Right cardiac atrium (tissue), 5 donors: ENCODE measurements around the gene CAVIN3. TPM values are rescaled to one million over a fixed set of nuclear protein-coding genes. Genes with fewer than 3 reads are reported as not detected.
"Not testable (repeated sequence)": the region's sequence is repeated elsewhere in the genome, so short reads cannot be mapped to it uniquely, and the experiment has no call there.

Experiments used
- ATAC-seq, 2 donors: fragments of 200-7000 bp; cut with Tn5 transposase; one replicate each; pipeline versions ENCODE4 v1.8.0 to v1.9.1; 2020; ENCODE audit warnings: moderate library complexity in 2 of 2, mild to moderate bottlenecking in 1 of 2
- DNase-seq, 3 donors: peaks; one replicate each; pipeline ENCODE4 v3.0.0-alpha.2; 2020
- H3K27ac ChIP-seq: one replicate; pipeline ENCODE4 v1.5.1; 2013; ENCODE audit warnings: mild to moderate bottlenecking, low read length, control low read depth, moderate library complexity
- H3K27me3 ChIP-seq: one replicate; pipeline ENCODE4 v1.6.1; 2013; ENCODE audit not compliant: control insufficient read depth, insufficient read depth
- H3K4me1 ChIP-seq: one replicate; pipeline ENCODE4 v1.6.1; 2013; ENCODE audit warnings: low read length; ENCODE audit not compliant: control insufficient read depth, insufficient read depth
- H3K4me3 ChIP-seq: one replicate; pipeline ENCODE4 v1.5.1; 2013; ENCODE audit warnings: low read length, control low read depth
- H3K9me3 ChIP-seq: one replicate; pipeline ENCODE4 v1.6.1; 2013; ENCODE audit warnings: low read length; ENCODE audit not compliant: control insufficient read depth
- WGBS: extraction: QIAGEN DNeasy Blood & Tissue Kit; methylation state at CpG from one replicate; pipeline ENCODE4 v1.1.7; 2013; 5-methylcytosine and 5-hydroxymethylcytosine counted together
- intact Hi-C, 4 donors: fragments of 100-400 bp; cut with DNase I; formaldehyde crosslinking; loops; one replicate each; pipeline versions ENCODE4 v1.11.0 to v1.14.0; 2022 to 2023
- polyA plus RNA-seq: library from polyadenylated mRNA; stranded (reverse); fragments of 200-250 nt; gene quantifications from one replicate; pipeline ENCODE4 v1.2.3, GENCODE V29; 2013
- total RNA-seq, 4 donors: library from RNA; stranded (reverse); fragmentation: NEBNext Ultra II Directional; extraction: Animal tissue kit (Norgen Biotek cat#: 25700); gene quantifications; one replicate each; pipeline ENCODE4 v1.2.1, GENCODE V29; 2021
- donor health status: healthy with polysubstance abuse.
- donor health status: DM: no; HTN: yes; CAD: no.
- donor health status: DM: no; HTN: no; CAD: no.
- donor health status: DM: no; HTN: yes; CAD: no; lungs with severe emphysema.
- donor health status: DM: yes; HTN: yes; CAD: no.

Gene CAVIN3
- total and polyA plus RNA-seq, 5 donors, result 40.4 to 72.4 (median 49.7) TPM

- 62% methylated on average over 8 of the region's 8 CpGs for whole genome bisulfite sequencing
- H3K4me1 ChIP-seq, result no peaks in the 10 kb centered on the region
- intact Hi-C loops, result no loop called here
- no peak for DNase-seq
- no peak for ATAC-seq
- no peak overlapping the region for H3K27ac ChIP-seq
- H3K9me3 ChIP-seq, result no peaks in the 10 kb centered on the region
- H3K27me3 ChIP-seq, result no peaks in the 10 kb centered on the region
- H3K4me3 ChIP-seq, result no peak overlapping the region
Measured at GRCh38 chr11:6307876-6308275, 12.4 kb downstream of the CAVIN3 start.

DNA sequence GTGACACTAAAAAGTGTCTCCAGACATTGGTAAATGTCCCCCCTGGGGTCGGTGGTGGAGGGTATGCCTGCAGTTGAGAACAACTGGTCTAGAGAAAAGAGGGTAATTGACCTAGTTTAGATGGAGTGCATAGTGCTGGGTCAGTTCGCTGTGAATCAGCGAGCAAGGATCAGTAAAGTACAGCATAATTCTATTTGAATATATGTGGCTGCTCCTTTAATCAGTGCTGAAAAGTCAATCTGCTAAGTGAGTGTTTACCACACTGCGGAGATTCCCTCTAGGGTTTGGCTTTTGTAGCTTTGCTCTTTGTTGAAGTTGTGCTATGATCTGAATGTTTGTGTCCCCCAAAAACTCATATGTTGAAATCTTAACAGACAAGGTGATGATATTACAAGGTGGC lies 15.0 kb downstream of the CAVIN3 start:
- Histone ChIP-seq H3K4me1 (no peaks in the 10 kb centered on the region), H3K4me3 (no peak overlapping the region), H3K9me3 (no peaks in the 10 kb centered on the region), H3K27me3 (no peaks in the 10 kb centered on the region), H3K27ac (no peak overlapping the region)
- intact Hi-C loops, result no loop called here
- no peak for DNase-seq
- no peak for ATAC-seq
- WGBS, result 76% methylated on average over 4 of the region's 4 CpGs

DNA sequence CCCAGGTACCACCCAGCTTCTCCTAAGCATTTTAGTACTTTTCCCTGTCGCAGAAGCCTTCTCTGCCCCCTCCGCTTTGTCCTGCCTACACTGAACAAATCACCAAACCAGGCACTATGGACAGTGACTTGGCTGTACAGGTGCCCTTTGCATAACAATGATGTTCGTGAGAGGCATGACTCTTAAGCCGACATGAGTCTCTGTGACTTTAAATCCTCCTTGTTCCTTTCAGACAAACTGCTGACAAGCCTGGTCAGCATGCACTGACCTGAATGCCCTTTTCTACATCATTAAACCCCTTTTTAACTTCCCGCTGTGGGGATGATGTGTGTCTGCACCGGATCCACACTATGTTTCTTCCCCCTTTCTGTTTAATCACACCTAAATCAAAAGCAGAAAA lies 16.6 kb downstream of the CAVIN3 start:
- whole genome bisulfite sequencing, result 86% methylated on average over 6 of the region's 6 CpGs

GRCh38 chr11:6301096-6301495 lies 19.2 kb downstream of the CAVIN3 start:
- intact Hi-C loops, result no loop called here

More for the DNA sequence above, 16.6 kb downstream of the CAVIN3 start:
- Histone ChIP-seq H3K9me3 (no peaks in the 10 kb centered on the region), H3K4me3 (no peak overlapping the region), H3K27ac (no peak overlapping the region), H3K27me3 (no peaks in the 10 kb centered on the region), H3K4me1 (no peaks in the 10 kb centered on the region)
- no peak for ATAC-seq
- intact Hi-C loops, result no loop called here
- DNase-seq, result no peak

DNA sequence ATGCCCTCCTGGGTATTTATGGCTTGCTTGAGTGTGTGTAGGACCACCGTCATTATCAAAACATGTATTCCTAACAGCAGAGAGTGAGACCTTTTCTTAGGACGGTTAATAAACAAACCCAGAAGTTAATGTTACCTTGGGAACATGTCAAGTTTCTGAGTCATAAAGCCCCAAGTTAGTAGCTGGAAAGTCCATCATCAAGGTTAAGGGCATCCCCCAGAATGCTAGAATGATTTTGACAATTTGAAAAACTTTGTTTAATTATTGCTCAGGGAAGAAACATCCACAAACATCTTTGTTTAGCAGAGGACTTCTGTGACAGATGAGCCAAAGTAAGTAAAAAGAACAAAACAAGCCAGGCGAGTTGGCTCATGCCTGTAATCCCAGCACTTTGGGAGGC lies 20.0 kb downstream of the CAVIN3 start:
- 81% methylated on average over 3 of the region's 3 CpGs for WGBS
- H3K27me3 ChIP-seq, result no peaks in the 10 kb centered on the region
- intact Hi-C loops, result no loop called here

More at GRCh38 chr11:6301096-6301495, 19.2 kb downstream of the CAVIN3 start:
- Histone ChIP-seq H3K27me3 (no peaks in the 10 kb centered on the region), H3K27ac (no peak overlapping the region), H3K4me1 (no peaks in the 10 kb centered on the region), H3K4me3 (no peak overlapping the region), H3K9me3 (no peaks in the 10 kb centered on the region)
- DNase-seq (no peak), ATAC-seq (no peak)
- 73% methylated on average over 2 of the region's 2 CpGs for WGBS

GRCh38 chr11:6298605-6299004 lies 21.7 kb downstream of the CAVIN3 start:
- WGBS, result 49% methylated on average over 4 of the region's 4 CpGs
- H3K9me3 ChIP-seq, result no peaks in the 10 kb centered on the region
- intact Hi-C loops, result loop anchor here in 2 of 4 donors (10.0 kb wide), 1 partner anchor 56 kb away; no protein-coding TSS in a partner anchor
- ATAC-seq (peak; percentile 65 to 75), DNase-seq (peak in 2 of 3 donors; percentile 58 to 66)
- no peaks in the 10 kb centered on the region for H3K27me3 ChIP-seq
- H3K4me3 ChIP-seq, result no peak overlapping the region
- no peak overlapping the region for H3K27ac ChIP-seq
- H3K4me1 ChIP-seq, result no peaks in the 10 kb centered on the region

More for the DNA sequence above, 20.0 kb downstream of the CAVIN3 start:
- no peak for ATAC-seq
- Histone ChIP-seq H3K9me3 (no peaks in the 10 kb centered on the region), H3K4me1 (no peaks in the 10 kb centered on the region), H3K4me3 (no peak overlapping the region), H3K27ac (no peak overlapping the region)
- DNase-seq, result no peak

DNA sequence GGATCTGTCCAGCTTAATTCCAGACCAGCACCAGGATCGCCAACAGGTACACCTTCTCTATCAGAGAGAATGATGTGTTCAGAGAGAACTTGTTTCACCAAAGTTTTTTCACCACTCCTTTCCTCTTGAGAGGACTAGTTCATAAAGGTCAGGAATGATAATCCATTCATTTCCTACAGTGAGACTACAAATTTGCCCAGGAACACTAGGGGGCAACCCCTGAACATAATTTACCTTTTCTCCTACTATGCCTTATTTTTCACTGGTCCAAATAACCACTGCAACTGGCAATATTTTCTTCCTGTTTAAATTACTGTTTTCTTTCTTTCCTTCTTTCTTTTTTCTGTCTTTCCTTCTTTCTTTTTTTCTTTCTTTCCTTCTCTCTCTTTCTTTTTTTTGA lies 22.5 kb downstream of the CAVIN3 start:
- Histone ChIP-seq H3K4me3 (no peak overlapping the region), H3K9me3 (no peaks in the 10 kb centered on the region), H3K27me3 (no peaks in the 10 kb centered on the region), H3K4me1 (no peaks in the 10 kb centered on the region), H3K27ac (no peak overlapping the region)
- intact Hi-C loops, result loop anchor here in 2 of 4 donors (10.0 kb wide), 1 partner anchor 57 kb away; no protein-coding TSS in a partner anchor
- no peak for DNase-seq
- 90% methylated on average over 1 of the region's 1 CpG for WGBS
- ATAC-seq, result no peak

DNA sequence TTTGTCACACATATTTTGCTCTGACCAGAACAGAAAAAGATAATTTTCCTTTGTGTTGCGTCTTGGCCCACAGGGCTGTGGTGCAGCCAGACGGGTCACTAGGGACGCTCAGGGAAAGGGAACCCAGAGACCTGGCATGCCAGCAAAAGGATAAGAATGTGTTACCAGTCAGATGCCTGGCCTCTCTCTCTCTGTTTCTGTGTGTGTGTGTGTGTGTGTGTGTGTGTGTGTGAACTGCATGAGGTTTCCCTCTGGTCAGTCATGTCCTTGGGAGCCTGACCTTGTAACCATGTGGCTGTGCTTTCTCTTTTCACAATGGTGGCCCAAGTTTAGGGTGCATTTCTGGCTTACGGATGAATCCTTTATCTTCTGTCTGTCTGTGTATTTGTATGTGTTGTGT lies 35.3 kb downstream of the CAVIN3 start:
- no peaks in the 10 kb centered on the region for H3K27me3 ChIP-seq
- no peaks in the 10 kb centered on the region for H3K4me1 ChIP-seq
- peak in 2 of 3 donors; percentile 16 to 42 for DNase-seq
- H3K9me3 ChIP-seq, result no peaks in the 10 kb centered on the region
- H3K4me3 ChIP-seq, result no peak overlapping the region
- intact Hi-C loops, result no loop called here
- no peak overlapping the region for H3K27ac ChIP-seq
- peak; percentile 60 to 65 for ATAC-seq
- WGBS, result 58% methylated on average over 4 of the region's 4 CpGs

DNA sequence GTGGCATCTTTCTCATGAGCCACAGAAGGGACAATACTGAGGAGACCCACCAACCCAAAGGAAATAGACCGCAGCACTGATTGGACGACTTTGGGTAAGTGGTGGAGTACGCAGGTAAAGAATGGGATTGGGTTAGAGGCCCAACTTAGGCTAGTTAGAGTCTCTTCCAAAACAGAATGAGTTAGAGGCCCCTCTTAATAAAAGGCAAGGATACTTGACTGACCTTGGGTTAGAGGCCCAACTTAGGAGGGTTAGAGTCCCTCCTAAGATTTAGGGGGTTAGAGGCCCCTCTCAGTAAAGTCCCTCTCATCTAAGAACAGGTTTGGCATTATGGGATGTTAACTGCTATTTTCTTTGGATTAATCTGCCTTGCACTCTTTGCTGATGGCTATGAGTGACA lies 36.1 kb downstream of the CAVIN3 start:
- Histone ChIP-seq H3K4me3 (no peak overlapping the region), H3K4me1 (no peaks in the 10 kb centered on the region), H3K27ac (no peak overlapping the region), H3K9me3 (no peaks in the 10 kb centered on the region), H3K27me3 (no peaks in the 10 kb centered on the region)
- ATAC-seq, result no peak
- intact Hi-C loops, result no loop called here
- DNase-seq, result no peak
- WGBS, result 92% methylated on average over 3 of the region's 3 CpGs

DNA sequence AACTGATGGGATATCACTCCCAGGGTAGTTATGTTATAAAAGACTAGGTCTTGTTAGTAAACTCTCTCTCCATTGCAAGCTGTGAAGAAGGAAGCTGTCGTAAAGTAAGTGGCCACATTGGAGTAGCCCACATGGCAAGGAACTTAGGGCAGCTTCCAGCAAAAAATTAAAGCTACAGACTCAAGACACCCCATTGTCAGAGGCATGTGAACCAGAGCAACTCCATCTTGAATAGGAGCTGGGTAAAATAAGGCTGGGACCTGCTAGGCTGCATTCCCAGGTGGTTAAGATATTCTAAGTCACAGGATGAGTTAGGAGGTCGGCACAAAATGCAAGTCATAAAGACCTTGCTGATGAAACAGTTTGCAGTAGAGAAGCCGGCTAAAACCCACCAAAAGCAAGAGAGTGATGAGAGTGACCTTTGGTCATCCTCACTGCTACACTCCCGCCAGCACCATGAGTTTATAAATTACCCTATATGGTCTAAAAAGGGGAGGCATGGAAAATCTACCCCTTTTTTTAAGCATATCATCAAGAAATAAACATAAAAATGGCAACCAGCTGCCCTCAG lies 36.8 kb downstream of the CAVIN3 start:
- intact Hi-C loops, result no loop called here
- ATAC-seq (no peak), DNase-seq (no peak)
- no peaks in the 10 kb centered on the region for H3K9me3 ChIP-seq
- H3K27ac ChIP-seq, result no peak overlapping the region
- H3K4me1 ChIP-seq, result no peaks in the 10 kb centered on the region
- no peaks in the 10 kb centered on the region for H3K27me3 ChIP-seq
- WGBS, result 79% methylated on average over 4 of the region's 4 CpGs
- H3K4me3 ChIP-seq, result no peak overlapping the region

DNA sequence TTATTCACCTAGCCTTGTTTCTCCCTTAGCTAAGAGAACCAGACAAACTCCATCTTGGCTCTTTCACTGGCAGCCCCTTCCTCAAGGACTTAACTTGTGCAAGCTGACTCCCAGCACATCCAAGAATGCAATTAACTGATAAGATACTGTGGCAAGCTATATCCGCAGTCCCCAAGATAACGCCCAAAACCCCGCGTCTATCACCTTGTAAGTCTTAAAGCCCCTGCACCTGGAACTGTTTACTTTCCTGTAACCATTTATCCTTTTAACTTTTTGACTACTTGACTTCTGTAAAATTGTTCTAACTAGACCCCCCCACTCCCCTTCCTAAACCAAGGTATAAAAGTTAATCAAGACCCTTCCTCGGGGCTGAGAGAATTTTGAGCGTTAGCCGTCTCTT lies 39.5 kb downstream of the CAVIN3 start:
- H3K4me3 ChIP-seq, DNase-seq, H3K9me3 ChIP-seq, intact Hi-C loops, H3K27me3 ChIP-seq, H3K4me1 ChIP-seq, H3K27ac ChIP-seq, ATAC-seq: not testable (repeated sequence)
- WGBS, result 40% methylated on average over 7 of the region's 7 CpGs

DNA sequence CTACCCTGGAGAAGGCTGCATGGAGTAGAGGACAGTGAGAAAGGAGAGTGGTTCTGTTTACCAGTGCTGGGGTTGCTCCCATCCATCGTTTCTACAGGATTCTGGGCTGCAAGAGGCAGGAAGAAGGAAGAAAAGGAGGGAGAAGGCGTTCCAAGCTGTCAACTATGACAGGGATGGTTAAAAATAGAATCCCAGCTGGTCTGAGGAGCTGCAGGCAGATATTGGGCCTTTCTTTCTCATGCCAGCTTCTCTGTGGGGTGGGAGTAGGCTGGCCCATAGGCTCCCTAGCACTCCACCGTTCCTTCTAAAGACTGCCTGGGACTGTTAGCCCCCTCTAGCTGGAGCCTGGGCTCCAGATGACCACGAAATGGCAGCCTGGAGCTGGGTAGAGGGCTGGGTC lies 47.1 kb downstream of the CAVIN3 start:
- 36% methylated on average over 4 of the region's 4 CpGs for WGBS
- H3K27me3 ChIP-seq, result no peaks in the 10 kb centered on the region
- DNase-seq (no peak), ATAC-seq (peak; percentile 31 to 60)
- intact Hi-C loops, result no loop called here
- H3K27ac ChIP-seq, result no peak overlapping the region
- H3K4me1 ChIP-seq, result peaks cover 2% of the 10 kb centered on the region
- no peaks in the 10 kb centered on the region for H3K9me3 ChIP-seq
- H3K4me3 ChIP-seq, result no peak overlapping the region
